ENCODE results near the gene KLF3.
A peak's percentile ranks its signal among the peaks of the same experiment; 100 is the strongest.

The KLF3 gene

DNA sequence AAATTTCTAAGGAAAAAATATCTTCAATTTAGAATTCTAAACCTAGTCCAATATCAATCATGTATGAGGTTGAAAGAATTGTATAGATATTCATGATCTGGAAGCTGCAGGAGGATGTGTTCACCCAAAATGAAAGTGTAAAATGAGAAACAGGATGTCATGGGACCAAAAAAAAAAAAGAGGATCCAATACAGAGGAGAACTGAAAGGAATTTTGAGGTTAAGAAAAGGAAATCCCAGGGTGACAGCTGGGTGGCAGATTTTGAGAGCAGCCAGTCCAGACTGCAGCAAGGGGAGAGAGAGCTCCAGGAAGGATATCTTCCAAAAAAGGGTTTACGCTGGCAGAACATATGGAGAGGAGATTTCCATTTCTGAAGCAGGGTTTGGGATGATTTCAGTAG, 79.9 kb downstream of the KLF3 start:
- peak; percentile 42 for DNase-seq (ENCODE audit: low spot score)

DNA sequence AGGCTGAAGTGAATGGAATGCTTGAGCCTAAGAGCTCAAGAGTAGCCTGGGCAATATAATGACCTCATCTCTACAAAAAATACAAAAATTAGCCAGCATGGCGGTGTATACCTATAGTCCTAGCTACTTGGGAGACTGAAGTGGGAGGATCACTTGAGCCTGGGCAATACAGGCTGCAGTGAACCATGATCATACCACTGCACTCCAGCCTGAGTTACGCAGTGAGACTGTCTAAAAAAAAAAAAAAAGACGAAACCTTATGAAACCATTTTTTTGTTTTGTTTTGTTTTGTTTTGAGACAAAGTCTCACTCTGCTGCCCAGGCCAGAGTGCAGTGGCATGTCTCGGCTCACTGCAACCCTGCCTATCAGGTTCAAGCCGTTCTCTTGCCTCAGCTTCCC, 81.9 kb downstream of the KLF3 start:
- no peak for DNase-seq (ENCODE audit: low spot score)

DNA sequence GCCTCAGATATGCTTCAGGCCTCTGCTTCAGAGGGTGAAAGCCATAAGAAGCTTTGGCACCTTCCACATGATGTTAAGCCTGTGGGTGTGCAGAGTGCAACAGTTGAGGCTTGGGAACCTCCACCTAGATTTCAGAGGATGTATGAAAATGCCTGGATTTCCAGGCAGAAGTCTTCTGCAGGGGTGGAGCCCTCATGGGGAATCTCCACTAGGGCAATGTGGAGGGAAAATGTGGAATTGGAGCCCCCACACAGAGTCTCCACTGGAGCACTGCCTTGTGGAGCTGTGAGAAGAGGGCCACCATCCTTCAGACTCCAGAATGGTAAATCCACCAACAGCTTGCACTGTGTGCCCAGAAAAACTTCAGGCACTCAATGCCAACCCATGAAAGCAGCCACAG, 83.6 kb downstream of the KLF3 start:
- DNase-seq (ENCODE audit: low spot score): no peak

DNA sequence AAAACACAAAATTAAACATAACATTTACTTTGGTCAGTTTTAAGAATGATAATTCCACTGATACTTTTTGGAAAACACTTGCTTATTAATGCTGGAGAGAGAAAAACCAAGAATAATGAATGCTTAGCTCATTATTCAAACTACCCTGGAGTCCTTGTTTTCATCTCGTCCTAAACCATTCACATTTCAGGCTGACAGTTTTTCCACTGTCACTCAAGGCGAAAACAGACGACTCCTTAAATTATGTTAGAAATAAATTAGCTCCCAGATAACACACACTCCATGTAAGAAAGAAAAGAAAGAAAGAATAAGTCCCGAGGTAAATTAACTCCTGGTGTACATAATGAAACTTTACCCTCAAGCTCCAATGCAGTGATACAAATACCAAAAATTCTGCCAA, 85.3 kb downstream of the KLF3 start:
- DNase-seq (ENCODE audit: low spot score): no peak
